Smooth muscle cell of the brain vasculature (primary cell): ENCODE measurements around the gene HAND1.

Experiments
- DNase-seq: peaks from one replicate; pipeline ENCODE4 v3.0.0-alpha.2; 2012; ENCODE audit warnings: low read depth, low spot score

The HAND1 gene

DNA sequence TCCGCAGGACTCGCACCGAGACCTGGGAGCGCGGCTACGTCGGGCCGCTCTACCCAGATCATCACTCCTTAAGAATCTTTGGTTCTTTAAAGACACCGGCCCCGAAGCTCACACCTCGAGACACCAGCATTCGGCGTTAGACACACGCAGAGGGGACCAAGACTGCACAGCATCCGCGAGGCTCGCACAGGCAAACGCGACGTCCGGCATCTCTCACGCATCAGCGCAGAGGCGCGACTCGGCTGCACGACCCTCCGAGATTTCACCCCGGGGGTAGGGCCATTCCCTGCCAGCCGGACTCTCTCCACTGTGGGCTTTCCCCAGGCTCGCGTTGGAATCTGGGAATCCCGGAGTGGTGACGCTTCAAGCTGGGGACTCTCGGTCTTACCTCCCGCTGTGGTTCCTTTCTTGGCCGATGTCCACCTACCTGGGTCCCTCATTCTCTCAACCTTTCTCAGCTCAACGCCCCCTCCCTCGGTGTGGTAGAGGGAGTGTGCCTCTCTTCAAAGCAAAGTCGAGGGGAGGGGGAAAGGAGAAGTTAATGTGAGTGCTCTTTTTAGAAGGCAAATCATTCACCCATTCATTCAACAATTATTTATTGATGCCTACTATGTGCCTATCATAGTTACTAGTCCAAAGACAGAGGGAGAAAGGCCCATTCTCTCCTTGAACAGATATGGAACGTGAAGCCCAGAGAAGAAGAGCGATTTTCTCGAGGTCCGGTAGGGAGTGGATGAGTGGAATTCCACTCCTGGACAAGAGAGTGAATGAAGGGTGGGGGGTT, 1.3 kb upstream of the HAND1 start:
- DNase-seq: no peak

DNA sequence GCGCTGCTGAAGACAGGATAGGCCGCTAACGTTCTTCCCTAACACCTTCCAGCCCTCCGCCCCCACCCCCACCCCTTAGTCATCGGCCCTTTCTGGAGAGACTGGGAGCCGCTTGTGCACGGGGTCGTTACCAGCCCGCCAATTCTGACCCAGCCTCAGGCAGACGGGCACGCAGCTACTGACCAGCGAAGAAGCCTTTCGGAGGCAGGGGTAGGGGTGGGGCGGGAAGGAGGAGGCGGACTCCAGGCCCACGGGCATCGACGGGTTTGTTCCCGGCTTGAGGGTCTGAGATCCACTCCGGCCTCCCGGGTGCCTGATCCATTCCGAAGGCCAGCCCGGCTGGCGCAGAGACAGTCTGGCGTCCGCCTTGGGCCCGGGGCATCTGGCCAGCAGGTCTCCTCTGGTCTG, 729 bp upstream of the HAND1 start:
- DNase-seq: no peak

DNA sequence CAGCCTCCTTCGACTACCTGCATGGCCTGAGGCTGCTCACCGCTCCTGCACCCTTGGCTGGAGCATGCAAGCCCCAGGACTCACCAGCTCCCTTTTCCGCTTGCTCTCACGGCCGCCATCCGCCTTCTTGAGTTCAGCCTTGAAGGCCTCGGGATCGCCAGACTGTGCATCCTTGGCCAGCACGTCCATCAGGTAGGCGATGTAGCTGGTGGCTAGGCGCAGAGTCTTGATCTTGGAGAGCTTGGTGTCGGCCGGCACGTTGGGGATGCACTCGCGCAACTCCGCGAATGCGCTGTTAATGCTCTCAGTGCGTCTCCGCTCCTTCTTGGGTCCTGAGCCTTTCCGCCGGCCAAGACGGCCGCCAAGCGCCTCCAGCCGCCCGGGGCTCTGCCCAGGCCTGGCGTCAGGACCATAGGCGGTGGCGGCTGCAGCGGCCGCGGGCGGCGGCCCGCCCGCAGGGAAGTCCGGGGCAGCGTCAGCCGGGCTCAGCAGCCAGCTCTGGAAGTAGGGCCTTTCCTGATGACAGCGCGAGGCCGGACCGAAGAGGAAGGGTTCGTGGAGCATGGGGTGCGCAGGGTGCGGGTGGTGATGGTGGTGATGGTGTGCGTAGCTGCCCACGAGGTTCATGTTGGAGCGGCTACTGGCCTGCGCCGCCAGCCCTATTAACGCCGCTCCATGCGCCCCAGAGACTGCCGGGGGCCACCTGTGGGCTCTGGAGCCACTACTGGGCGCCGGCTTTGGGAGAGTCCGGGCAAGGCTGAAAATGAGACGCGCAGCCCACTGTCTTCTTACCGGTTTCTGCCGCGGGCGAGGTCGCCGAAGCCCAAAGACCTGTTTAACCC, 424 bp downstream of the HAND1 start:
- no peak for DNase-seq

DNA sequence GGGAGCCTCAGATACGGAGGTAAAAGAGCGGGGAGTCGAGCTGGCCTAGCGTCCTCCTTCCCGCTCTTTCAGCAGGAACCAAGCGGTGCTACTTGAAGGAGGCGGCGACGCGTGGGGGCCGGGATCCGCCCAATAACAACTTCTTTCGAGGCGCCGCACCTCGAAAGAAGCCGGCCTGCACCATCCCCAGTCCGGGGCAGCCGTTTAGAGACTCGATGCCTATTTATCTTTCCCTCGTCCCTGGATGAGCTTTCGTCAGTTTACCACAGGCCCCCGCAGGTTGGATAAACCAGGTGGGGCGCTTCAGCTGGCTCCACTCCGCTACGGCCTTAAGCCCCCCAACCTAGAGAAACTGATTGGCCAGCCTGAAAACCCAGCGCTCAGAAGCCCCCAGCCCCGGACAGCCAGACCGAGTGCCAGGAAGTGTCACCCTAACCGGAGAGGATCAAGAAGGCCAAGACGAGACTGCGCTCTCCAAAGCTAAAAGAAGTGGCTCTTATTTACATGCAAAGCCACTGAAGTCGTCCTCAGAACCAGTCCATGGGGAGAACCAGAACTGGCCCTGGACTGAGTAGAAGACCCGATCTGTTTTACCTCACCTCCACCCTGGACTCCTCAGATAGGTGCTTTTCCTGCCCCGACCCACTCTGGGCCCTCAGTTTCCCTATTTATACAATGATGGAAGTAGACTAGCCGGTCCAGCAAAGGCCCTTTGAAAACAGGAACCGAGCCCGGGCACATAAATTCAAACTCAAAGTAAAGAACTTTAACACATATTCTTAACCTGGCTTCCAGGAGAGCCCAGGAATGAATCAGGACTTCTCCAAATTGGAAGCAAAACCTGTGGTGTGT, 1.4 kb downstream of the HAND1 start:
- no peak for DNase-seq

DNA sequence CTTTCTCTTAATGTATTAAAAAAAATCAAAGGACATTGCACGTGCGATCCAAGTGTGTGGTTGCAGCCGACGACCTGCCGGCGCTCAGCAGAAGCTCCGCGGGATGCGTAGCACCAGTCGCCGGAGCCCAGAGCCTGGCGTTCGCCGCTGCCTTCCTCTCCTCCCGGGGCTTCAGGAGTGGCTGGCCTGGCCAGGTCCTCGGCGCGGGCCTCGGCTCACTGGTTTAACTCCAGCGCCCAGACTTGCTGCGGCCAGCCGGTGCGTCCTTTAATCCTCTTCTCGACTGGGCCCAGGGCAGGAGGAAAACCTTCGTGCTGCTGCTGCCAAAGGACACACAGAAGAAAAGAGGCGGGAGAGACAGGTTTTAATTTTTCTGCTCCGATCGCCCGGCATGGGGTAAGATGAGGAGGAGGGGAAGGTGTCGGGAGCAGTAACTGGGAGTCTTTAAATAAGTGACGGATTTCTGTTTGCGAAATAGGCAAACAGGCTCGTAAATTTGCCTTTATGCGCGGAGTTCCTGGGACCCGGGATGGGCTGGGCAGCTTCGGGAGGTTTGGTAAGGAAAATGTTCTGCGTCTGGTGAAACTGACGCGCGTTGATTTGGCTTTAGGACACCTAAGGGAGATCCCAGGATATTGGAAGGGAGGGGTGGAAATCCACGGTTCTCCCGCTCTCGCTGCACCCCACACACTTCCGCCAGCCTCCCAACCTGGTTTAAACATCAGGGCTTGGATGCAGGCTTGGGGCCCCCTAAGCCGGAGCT, 2.3 kb downstream of the HAND1 start:
- DNase-seq: no peak

DNA sequence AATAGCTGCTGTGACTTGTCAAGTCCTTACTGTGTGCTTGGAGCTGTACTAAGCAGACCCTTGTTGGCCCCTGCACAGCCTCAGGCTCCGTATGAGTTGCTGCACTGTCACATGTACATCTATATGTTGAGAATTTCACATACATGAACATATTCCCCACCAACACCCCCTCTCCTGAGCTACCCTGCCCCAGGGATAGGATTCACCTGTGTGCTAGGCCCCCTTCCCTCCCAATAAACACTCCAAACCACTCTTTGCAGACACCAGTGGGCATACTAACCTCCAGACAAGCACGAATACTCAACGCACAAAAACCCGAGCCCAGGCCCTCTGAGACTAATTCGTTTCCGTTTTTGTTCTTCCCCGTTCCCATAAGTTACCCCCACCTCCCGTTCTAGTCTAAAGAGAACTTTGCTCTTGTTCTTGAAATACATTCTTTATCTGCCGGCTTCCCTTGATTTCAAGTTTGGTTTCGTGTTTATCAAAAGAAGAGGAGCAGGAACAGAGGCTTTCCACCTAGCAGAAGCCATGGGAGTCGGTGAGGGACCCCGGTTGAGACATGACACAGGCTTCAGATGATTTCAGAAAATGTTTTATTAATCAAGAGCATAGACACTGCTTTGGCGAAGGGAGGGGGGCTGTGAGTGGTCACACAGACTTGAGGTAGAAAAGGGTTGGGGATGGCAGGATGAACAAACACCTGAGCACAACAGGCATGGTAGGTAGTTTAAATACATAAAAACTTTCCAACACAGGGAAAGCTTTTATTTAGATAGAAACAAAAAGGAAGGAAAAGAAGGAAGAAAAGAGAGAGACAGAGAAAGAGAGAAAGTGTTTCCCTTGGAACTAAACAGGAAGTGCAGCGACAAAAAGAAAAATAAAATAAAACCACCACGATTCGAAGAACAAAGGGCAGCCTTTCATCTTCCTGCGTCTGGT, 3.4 kb downstream of the HAND1 start:
- no peak for DNase-seq

DNA sequence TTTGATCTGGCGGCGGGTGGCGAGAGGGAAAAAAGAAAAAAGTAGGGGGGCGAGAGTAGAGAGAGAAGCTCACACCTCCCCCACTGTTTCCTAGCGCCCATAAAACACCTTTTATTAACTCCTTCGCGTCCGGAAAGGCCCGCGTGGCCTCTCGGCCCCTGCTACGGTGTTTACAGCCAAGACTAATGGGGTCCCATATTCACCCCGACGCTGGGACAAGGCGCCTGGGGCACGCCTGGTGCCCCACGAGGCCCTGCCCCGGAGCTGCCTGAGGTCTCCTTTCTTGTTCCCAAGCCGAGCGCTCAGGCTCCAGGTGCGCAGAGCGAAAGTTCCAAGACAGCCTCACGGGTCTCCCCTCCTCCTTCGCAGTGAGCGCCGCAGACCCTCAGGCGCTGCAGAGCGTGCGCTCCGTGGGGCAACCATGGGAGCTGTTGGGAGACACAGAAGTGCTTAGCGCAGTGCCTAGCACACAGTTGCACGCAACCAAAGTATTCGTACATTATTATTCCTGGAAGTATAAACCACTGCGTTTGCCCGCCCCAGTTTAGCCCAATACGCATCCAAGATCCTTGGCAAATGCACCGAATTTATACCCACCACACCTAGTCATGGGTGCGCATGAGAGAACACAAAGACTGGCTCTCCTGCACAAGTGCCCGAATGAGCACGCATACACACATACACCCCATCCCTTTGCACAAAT, 4.3 kb downstream of the HAND1 start:
- no peak for DNase-seq

DNA sequence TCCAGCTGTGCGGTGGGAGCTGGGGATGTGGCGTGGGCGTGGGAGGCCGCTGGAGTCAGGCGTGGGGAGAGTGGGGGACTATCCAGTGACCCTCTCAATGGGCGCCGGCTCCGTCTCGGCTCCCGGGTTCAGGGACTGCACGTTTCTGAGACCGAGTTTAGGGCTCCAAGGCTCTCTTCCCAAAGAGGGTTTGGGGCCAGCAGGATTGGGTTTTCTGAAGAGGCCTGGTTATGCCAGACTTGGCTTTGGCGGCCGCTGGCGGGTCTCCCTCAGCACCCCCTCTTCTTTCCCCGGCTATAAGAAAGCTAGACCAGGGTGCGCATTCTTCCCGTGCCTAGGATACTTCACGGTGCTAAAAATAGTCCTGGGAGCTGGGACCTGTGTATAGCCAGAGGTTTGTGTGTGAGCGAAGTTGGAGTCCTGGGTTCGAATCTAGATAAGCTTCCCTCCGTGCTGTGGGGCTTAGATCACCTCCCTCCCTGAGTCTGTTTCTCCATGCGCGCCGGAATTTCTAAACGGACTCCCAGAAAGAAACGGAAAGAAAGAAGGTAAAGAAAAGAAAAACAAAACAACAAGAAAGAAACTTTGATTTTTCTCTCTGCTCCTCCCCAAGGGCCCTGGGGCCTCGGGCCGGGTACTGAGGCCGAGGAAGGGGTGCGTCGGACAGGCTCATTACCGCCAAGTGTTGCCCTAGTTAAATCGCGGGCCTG, 5.0 kb downstream of the HAND1 start:
- DNase-seq: no peak

DNA sequence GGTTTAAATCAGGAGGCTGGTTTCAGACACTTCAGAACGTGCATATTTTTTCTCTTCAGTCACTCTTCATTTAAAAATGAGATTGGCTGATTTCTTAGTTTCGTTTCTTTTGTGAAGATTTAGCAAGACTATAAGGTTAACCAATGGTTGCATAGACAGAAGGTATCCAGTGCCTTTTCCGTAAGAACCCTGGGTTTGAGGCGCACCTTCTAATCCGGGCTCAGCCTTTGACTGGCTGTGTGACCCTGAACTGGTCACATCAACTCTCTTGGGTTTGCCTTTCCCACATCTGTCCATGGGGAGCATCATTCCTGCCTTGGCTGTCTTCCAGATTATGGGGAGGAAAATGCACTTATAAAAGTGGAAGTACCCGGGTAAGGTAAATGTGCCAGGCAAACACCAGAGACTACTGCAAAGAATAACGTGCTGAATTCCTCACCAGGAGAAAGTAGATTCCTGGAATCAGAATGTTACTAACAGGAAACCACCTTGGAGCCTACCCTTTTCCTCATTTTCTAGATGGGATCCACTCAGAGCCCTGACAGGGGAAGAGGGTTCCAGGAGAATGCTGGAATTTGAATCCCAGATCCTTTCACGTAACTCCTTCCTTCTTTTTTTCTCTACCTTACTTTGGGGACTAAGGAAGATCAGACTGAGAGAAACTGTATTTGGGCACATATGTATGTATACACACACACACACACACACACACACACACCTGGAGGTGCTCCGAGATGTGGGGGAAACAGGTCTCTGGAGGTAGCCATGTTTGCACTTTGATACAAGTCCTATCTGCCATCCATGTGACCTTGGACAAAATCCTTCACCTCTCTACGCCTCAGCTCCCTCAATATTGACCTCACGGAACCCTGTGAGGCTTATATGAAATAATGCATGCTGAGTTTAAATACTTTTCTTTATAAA, 6.8 kb downstream of the HAND1 start:
- no peak for DNase-seq

DNA sequence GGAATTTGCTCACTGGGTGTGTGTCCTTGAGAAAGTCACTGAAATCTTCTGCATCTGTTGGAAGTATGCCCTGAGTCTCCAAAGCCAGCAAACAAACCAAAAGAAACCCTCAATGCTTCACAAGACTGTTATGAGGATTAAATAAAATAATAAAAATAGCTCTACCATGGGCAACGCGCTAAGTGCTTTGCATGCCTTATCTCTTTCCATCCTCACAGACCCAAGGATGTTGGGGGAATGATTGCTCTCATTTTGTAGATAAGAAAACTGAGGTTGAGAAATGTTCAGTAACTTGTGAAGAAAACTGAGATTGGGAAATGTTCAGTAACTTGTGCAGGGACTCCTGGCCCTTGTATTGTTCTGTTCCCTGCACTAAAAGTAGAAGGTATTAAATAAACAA, 7.9 kb downstream of the HAND1 start:
- DNase-seq: no peak

DNA sequence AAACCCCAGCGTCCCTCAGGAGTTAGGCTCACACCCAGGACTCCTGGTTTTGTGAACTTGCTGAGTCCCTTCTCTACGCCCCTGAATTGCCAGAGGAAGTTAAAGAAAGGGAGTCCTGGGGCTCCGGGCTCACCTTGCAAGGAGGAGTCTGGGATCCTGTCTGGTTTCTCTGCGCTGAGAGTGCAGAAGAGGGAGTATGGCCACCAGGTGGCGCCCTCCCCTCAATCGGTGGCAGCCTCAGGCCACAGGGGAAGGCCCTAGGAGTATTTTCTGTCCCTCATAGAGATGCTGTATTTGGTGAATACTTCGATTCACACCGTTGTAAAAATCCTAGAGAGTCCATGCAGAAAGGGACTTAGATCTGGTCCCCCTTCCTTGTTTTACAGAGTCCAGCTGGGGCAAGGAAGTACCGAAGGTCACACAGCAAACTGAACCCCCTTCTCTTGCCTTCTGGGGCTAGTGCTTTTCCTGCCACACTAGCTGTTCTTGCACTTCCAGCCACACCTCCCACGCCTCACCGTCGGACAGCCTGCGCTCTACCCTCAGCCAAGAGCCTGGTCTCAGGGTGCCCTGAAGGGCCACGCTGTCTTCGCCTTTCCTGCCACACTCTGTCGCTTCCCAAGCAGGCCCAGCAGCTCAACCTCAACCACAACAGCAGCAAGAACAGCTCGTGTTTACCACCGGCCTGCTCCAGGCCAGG, 10.2 kb downstream of the HAND1 start:
- peak; percentile 32 for DNase-seq

DNA sequence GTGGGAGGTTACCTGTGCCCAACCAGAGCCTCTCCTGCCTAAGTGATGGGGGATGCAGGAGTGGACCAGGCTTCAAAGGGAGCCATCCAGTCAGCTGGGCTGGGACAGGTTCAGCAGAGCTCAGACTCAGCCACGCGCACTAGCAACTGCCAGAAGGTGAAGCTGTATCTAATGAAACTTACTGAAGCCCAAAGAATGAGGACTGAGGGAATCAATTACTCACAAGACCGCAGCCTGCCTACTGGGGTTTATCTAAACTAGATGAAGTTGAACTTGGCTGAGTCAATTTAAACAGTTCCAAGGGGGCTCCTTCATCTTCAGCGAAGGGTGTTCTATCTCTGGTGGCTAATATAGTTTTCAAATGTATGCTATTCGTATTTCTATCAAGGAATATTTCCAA, 11.4 kb downstream of the HAND1 start:
- no peak for DNase-seq

DNA sequence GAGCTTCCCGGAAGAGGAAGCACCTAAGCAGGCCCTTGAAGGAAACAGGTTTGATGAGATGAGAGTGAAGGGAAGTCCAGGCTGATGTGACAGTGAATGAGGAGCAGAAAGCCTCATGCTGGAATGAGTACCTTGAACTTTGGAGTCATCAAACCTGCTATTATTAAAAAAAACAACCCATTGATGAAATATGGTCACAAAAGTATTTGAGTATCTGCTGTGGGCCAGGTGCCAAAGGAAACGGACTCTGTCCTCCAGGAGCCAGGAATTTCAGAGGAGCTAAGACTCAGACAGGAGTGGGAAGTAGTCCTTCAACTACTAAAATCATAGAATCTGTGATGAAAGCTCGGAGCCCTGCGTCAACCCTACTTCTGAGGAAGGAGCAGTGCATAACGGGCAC, 11.9 kb downstream of the HAND1 start:
- DNase-seq: no peak

DNA sequence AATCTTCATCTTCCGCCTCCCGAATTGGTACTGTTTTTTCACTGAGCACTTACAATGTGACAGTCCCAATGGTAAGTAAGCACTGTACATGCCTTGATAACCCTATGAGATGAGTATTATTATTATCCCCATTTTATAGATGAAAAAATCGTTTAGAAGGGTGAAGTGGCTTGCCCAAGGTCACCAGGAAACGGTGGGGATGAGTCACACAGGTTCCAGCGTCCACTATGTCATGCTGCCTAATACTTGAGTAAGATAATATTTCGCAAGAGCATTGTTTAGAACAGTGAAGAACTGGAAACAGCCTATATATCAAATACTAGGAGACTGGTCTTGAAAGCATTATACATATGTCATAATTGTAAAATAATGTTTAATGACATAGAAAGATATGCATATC, 12.9 kb downstream of the HAND1 start:
- no peak for DNase-seq

DNA sequence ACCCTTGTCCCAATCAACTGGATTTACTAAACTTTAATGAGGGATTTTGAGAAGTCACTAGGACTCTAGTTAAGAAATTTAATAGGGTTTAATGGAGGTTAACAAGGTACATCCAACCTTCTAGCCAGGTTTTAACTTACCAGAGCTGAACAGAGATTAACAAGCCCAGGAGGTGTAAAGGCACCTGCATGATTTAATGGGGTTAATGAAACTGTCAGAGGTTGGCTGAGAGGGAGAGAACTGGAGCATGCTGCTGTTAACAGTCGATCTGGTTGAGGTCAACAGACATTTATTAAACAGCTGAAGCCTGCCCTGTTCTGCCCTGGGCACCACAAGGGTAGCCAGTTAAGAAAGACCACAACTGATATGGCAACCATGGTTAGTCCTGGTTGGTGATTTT, 13.6 kb downstream of the HAND1 start:
- no peak for DNase-seq

DNA sequence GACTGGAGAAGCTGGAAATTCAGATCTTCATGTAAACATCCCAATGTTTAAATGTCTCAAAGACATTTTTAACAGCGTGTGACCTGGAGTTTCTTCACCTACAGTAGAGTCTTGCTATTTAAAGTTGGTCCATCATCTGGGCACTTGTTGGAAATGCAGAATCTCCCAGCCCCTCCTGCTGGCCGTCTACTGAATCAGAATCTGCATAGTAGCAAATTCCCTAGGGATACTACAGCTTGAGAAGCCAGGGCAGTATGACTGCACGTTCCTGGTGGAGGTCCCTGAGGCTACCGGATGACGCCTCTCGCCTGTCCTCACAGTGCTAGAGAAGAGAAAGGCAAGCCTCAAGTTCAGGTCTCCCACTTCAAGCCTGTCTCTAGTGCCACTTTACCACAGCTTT, 16.5 kb downstream of the HAND1 start:
- no peak for DNase-seq

DNA sequence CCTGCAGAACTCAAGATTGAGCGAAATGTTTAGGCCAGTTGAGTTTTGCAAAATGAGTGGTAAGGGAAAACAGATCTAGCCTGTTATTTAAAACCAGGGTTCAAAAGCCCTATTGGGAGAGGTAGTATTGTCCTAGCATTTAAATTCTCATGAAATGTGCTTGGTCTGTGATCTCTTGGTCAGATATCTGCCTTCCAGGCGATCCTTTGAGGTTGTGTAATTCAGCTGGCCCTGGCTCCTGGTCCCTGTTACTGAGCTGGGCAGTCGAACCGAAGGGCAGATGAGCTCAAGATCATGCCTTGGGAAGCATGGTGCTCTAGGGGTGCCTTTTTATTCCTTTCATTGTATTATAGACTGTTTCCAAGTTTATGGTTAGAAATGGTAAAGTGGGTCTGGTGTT, 17.9 kb downstream of the HAND1 start:
- no peak for DNase-seq
